Calu3 (cell line): ENCODE measurements around the gene MRTFA. TPM values are rescaled to one million over a fixed set of nuclear protein-coding genes. Genes with fewer than 3 reads are reported as not detected.

Source experiments
- BruUV-seq: library from RNA; stranded (reverse); fragments of 400-500 nt; replicated peaks from 2 replicates; lab custom pipeline; 2021; lab: Mats Ljungman, UMichigan
- CTCF ChIA-PET: fragments of 300-600 bp; sonication (Branson Sonifier 250); formaldehyde crosslinking; loops from one replicate; lab custom pipeline; 2022; ENCODE audit warnings: antibody characterized with exemption; lab: Charles Lee
- DNase-seq: peaks from one replicate; pipeline ENCODE4 v3.0.0; 2022
- H3K27ac Mint-ChIP-seq: one replicate; pipeline ENCODE4 v1.8.0; 2022; ENCODE audit warnings: mixed read lengths; ENCODE audit not compliant: unreplicated experiment
- H3K27me3 Mint-ChIP-seq: one replicate; pipeline ENCODE4 v1.8.0; 2022; ENCODE audit warnings: mixed read lengths; ENCODE audit not compliant: unreplicated experiment
- H3K36me3 Mint-ChIP-seq: one replicate; pipeline ENCODE4 v1.8.0; 2022; ENCODE audit warnings: mild to moderate bottlenecking, moderate library complexity, mixed read lengths; ENCODE audit not compliant: insufficient read depth, unreplicated experiment
- H3K4me1 Mint-ChIP-seq: one replicate; pipeline ENCODE4 v1.8.0; 2022; ENCODE audit warnings: mild to moderate bottlenecking, low read depth, mixed read lengths; ENCODE audit not compliant: unreplicated experiment
- H3K4me3 Mint-ChIP-seq: one replicate; pipeline ENCODE4 v1.8.0; 2022; ENCODE audit warnings: mild to moderate bottlenecking, low read depth, moderate library complexity, mixed read lengths; ENCODE audit not compliant: unreplicated experiment
- H3K9me3 Mint-ChIP-seq: one replicate; pipeline ENCODE4 v1.8.0; 2022; ENCODE audit warnings: low read depth, mixed read lengths; ENCODE audit not compliant: unreplicated experiment
- CTCF ChIP-seq: fragments of 200-600 bp; IDR thresholded peaks from one replicate; pipeline ENCODE4 v1.8.0; 2022; ENCODE audit warnings: antibody characterized with exemption; ENCODE audit not compliant: unreplicated experiment
- intact Hi-C: fragments of 100-400 bp; cut with micrococcal nuclease; formaldehyde crosslinking; loops from one replicate; pipeline ENCODE4 v1.10.0; 2022; ENCODE audit not compliant: unreplicated experiment
- total RNA-seq: library from RNA; stranded (reverse); gene quantifications from 2 replicates; pipeline ENCODE4 v1.2.3, GENCODE V29; 2022

The MRTFA gene
- total RNA-seq, 1 experiment from 2014 or later: 54.1 TPM

- Mint-ChIP-seq H3K4me3 (no peak overlapping the region), H3K36me3 (no peaks in the 10 kb centered on the region), H3K9me3 (no peaks in the 10 kb centered on the region), H3K4me1 (peaks cover 30% of the 10 kb centered on the region), H3K27me3 (no peaks in the 10 kb centered on the region), H3K27ac (no peak overlapping the region)
- BruUV-seq: no TSS peak
- TF ChIP-seq CTCF: no peak
- CTCF ChIA-PET: no interaction called here
- intact Hi-C loops: no loop called here
- DNase-seq: no peak
Observed at GRCh38 chr22:40479126-40479800, 157.3 kb downstream of the MRTFA start.

DNA sequence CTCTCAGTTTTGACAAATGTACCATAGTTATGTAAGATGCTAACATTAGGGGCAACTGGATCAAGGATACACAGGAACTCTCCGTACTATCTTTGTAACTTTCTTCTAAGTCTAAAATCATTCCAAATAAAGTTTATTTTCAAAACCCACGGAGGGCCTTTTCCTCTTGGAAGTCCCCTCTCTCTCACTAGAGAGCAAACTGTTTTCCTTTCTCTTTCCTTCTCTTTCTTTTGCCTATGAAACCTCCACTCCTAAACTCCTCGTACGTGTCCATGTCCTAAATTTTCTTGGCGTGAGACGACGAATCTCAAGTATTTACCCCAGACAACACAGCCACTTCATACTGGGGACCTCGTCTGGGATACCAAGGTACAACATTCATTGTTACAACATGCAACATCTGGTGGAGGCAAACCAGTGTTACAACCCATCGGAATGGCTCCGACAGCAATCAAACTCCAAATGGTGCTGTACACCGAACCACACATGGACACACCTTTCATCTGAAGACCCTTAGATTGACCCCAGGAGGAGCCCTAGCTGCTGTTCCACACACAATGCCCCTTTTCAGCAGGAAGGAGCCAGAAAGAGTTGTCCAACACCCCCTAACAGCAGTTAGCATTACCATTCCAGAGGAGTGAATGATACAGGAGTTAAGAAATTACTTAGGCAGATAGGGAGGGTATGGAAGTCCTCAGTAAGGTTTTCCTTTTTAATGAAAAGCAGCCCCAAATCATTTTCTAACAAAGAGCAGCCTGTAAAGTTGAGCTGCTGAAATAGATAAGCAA is 158.0 kb downstream of the MRTFA start:
- Mint-ChIP-seq H3K4me3 (no peak overlapping the region), H3K27me3 (no peaks in the 10 kb centered on the region), H3K9me3 (no peaks in the 10 kb centered on the region), H3K27ac (no peak overlapping the region), H3K4me1 (peaks cover 30% of the 10 kb centered on the region), H3K36me3 (no peaks in the 10 kb centered on the region)
- no peak for DNase-seq
- intact Hi-C loops: no loop called here
- BruUV-seq: no TSS peak
- TF ChIP-seq CTCF: no peak
- CTCF ChIA-PET: interaction anchor here (1.4 kb wide), 1 partner anchor 9 kb away, joined by 3 read pairs; no protein-coding TSS in a partner anchor

- H3K4me3 Mint-ChIP-seq: no peak overlapping the region
- CTCF ChIA-PET: interaction anchor here (0.5 to 1.4 kb wide), 3 partner anchors 10 to 504 kb away, joined by 3 read pairs; no protein-coding TSS in a partner anchor
- H3K27me3 Mint-ChIP-seq: no peaks in the 10 kb centered on the region
- intact Hi-C loops: no loop called here
- no peaks in the 10 kb centered on the region for H3K9me3 Mint-ChIP-seq
- no peak for DNase-seq
- BruUV-seq: no TSS peak
- H3K27ac Mint-ChIP-seq: peak overlapping the region; percentile 4
- H3K4me1 Mint-ChIP-seq: peaks cover 30% of the 10 kb centered on the region
- H3K36me3 Mint-ChIP-seq: no peaks in the 10 kb centered on the region
- no peak for TF ChIP-seq CTCF
Observed at GRCh38 chr22:40477683-40478337, 158.7 kb downstream of the MRTFA start.

GRCh38 chr22:40476341-40476740 is 160.2 kb downstream of the MRTFA start:
- Mint-ChIP-seq H3K4me1 (peaks cover 21% of the 10 kb centered on the region), H3K36me3 (no peaks in the 10 kb centered on the region), H3K4me3 (no peak overlapping the region), H3K9me3 (no peaks in the 10 kb centered on the region), H3K27me3 (no peaks in the 10 kb centered on the region), H3K27ac (no peak overlapping the region)
- DNase-seq: no peak
- CTCF ChIA-PET: no interaction called here
- intact Hi-C loops: no loop called here
- TF ChIP-seq CTCF: no peak
- no TSS peak for BruUV-seq
